ENCODE data around the gene ADAMTS1. TPM values are rescaled to one million over a fixed set of nuclear protein-coding genes. Genes with fewer than 3 reads are reported as not detected.
A peak's percentile ranks its signal among the peaks of the same experiment; 100 is the strongest.

ADAMTS1 gene
- total RNA-seq, 4 donors from 2014 or later, result 29.8 to 54.8 (median 44.3) TPM

- Histone ChIP-seq H3K27ac (no peak overlapping the region), H3K27me3 (no peaks in the 10 kb centered on the region), H3K9me3 (no peaks in the 10 kb centered on the region), H3K4me1 (peaks cover 0 to 14% (median 9%) of the 10 kb centered on the region in 4 donors), H3K4me3 (no peak overlapping the region), H3K36me3 (no peaks in the 10 kb centered on the region)
- intact Hi-C loops (cut with DNase I; ENCODE audit: low total_unique reads), result no loop called here
- no peak for DNase-seq
- 80 to 90% methylated on average over 6 to 10 of the region's 10 CpGs for WGBS, 2 donors (ENCODE audit: low coverage in 1 of 2)
- in situ Hi-C loops (cut with MboI; ENCODE audit: low pct_ligation_motif_present in 1 of 4, low pct_unique_long_range_greater_than_20kb in 1 of 4, low sequenced_read_pairs in 3 of 4), result no loop called here
- TF ChIP-seq CTCF (IDR thresholded peaks at IDR 0.05) (no peak), POLR2AphosphoS5 (IDR thresholded peaks at IDR 0.05) (no peak), POLR2A (IDR thresholded peaks at IDR 0.05) (no peak), EP300 (IDR thresholded peaks at IDR 0.05; ENCODE audit: low read depth) (no peak)
These were observed 47.2 kb downstream of the ADAMTS1 start for GRCh38 chr21:26797878-26798456.

GRCh38 chr21:26795866-26796329 is 49.3 kb downstream of the ADAMTS1 start:
- TF ChIP-seq POLR2AphosphoS5 (IDR thresholded peaks at IDR 0.05), result peak; percentile 59 to 67 (median 63)
- TF ChIP-seq CTCF (IDR thresholded peaks at IDR 0.05), result no peak
- in situ Hi-C loops (cut with MboI; ENCODE audit: low pct_ligation_motif_present in 1 of 4, low pct_unique_long_range_greater_than_20kb in 1 of 4, low sequenced_read_pairs in 3 of 4), result no loop called here
- intact Hi-C loops (cut with DNase I; ENCODE audit: low total_unique reads), result no loop called here
- Histone ChIP-seq H3K27ac (peak overlapping the region; percentile 46 to 66 (median 56)), H3K4me3 (no peak overlapping the region), H3K4me1 (peaks cover 0 to 14% (median 9%) of the 10 kb centered on the region in 4 donors), H3K9me3 (no peaks in the 10 kb centered on the region), H3K36me3 (no peaks in the 10 kb centered on the region), H3K27me3 (no peaks in the 10 kb centered on the region)
- peak; percentile 63 for DNase-seq
- WGBS, 2 donors (ENCODE audit: low coverage in 1 of 2), result 15 to 25% methylated on average over 2 to 6 of the region's 6 CpGs

- H3K27me3 ChIP-seq, result no peaks in the 10 kb centered on the region
- in situ Hi-C loops (cut with MboI; ENCODE audit: low pct_ligation_motif_present in 1 of 4, low pct_unique_long_range_greater_than_20kb in 1 of 4, low sequenced_read_pairs in 3 of 4) (no loop called here), intact Hi-C loops (cut with DNase I; ENCODE audit: low total_unique reads) (no loop called here)
- no peak overlapping the region for H3K4me3 ChIP-seq
- H3K4me1 ChIP-seq, result peaks cover 0 to 14% (median 9%) of the 10 kb centered on the region in 4 donors
- H3K27ac ChIP-seq, result peak overlapping the region; percentile 46 to 66 (median 56)
- no peaks in the 10 kb centered on the region for H3K9me3 ChIP-seq
- no peaks in the 10 kb centered on the region for H3K36me3 ChIP-seq
- no peak for DNase-seq
- TF ChIP-seq POLR2AphosphoS5 (IDR thresholded peaks at IDR 0.05), result no peak
- no peak for TF ChIP-seq CTCF (IDR thresholded peaks at IDR 0.05)
- TF ChIP-seq EP300 (IDR thresholded peaks at IDR 0.05; ENCODE audit: low read depth), result no peak
- TF ChIP-seq POLR2A (IDR thresholded peaks at IDR 0.05), result no peak
- WGBS, 2 donors (ENCODE audit: low coverage in 1 of 2), result 63 to 64% methylated on average over 10 of the region's 10 CpGs
These were observed 49.8 kb downstream of the ADAMTS1 start for GRCh38 chr21:26795412-26795805.

- DNase-seq, result no peak
- TF ChIP-seq POLR2A (IDR thresholded peaks at IDR 0.05), result no peak
- TF ChIP-seq CTCF (IDR thresholded peaks at IDR 0.05), result no peak
- no peak for TF ChIP-seq EP300 (IDR thresholded peaks at IDR 0.05; ENCODE audit: low read depth)
- no peak for TF ChIP-seq POLR2AphosphoS5 (IDR thresholded peaks at IDR 0.05)
- Histone ChIP-seq H3K27ac (peak overlapping the region; percentile 46 to 66 (median 56)), H3K36me3 (no peaks in the 10 kb centered on the region), H3K4me3 (no peak overlapping the region), H3K27me3 (no peaks in the 10 kb centered on the region), H3K4me1 (peaks cover 0 to 14% (median 9%) of the 10 kb centered on the region in 4 donors), H3K9me3 (no peaks in the 10 kb centered on the region)
- intact Hi-C loops (cut with DNase I; ENCODE audit: low total_unique reads), result no loop called here
- 74 to 83% methylated on average over 5 of the region's 5 CpGs for WGBS, 2 donors (ENCODE audit: low coverage in 1 of 2)
- in situ Hi-C loops (cut with MboI; ENCODE audit: low pct_ligation_motif_present in 1 of 4, low pct_unique_long_range_greater_than_20kb in 1 of 4, low sequenced_read_pairs in 3 of 4), result no loop called here
These were observed 50.4 kb downstream of the ADAMTS1 start for GRCh38 chr21:26794597-26795411.
